Activated CD4-positive, alpha-beta T cell treated with anti-CD3 and anti-CD28 coated beads, Interleukin-2, amount 50 U/mL, for 24 hours (primary cell): Measurements from ENCODE around the gene MROH7.

Experiments
- DNase-seq, 2 donors: peaks; one replicate each; pipeline ENCODE4 v3.0.0-alpha.2; 2020; ENCODE audit warnings: low read depth in 1 of 2, low spot score in 1 of 2

MROH7 gene

GRCh38 chr1:54640863-54641836 is at the start of gene MROH7:
Gene MROH7, plus strand, starts transcription at chr1:54641786. Its CDS starts 11,141 bp downstream, at chr1:54652927.
- DNase-seq, result no peak

- no peak for DNase-seq
These were observed 47.9 kb upstream of the MROH7 start for GRCh38 chr1:54593571-54594160.

- no peak for DNase-seq
These were observed 47.1 kb upstream of the MROH7 start for GRCh38 chr1:54594463-54594862.

GRCh38 chr1:54595956-54596498 is 45.6 kb upstream of the MROH7 start:
- DNase-seq, result no peak

GRCh38 chr1:54596756-54597155 is 44.8 kb upstream of the MROH7 start:
- DNase-seq, result no peak

GRCh38 chr1:54597455-54598030 is 44.0 kb upstream of the MROH7 start:
- no peak for DNase-seq

- DNase-seq, result no peak
These were observed 42.3 kb upstream of the MROH7 start for GRCh38 chr1:54599211-54599823.

GRCh38 chr1:54600947-54601721 is 40.5 kb upstream of the MROH7 start:
- no peak for DNase-seq

GRCh38 chr1:54601730-54602129 is 39.9 kb upstream of the MROH7 start:
- no peak for DNase-seq

- no peak for DNase-seq
These were observed 39.0 kb upstream of the MROH7 start for GRCh38 chr1:54602554-54602953.

- no peak for DNase-seq
These were observed 38.3 kb upstream of the MROH7 start for GRCh38 chr1:54603241-54603640.

- no peak for DNase-seq
These were observed 37.5 kb upstream of the MROH7 start for GRCh38 chr1:54604051-54604450.

GRCh38 chr1:54604572-54605370 is 36.8 kb upstream of the MROH7 start:
- DNase-seq, result peak in 1 of 2 donors; percentile 3

GRCh38 chr1:54606096-54606989 is 35.2 kb upstream of the MROH7 start:
- DNase-seq, result no peak

- no peak for DNase-seq
These were observed 34.6 kb upstream of the MROH7 start for GRCh38 chr1:54606990-54607325.

- no peak for DNase-seq
These were observed 33.6 kb upstream of the MROH7 start for GRCh38 chr1:54607821-54608565.

GRCh38 chr1:54608566-54609230 is 32.9 kb upstream of the MROH7 start:
- DNase-seq, result no peak
